ENCODE data around the gene KLF4.
A peak's percentile ranks its signal among the peaks of the same experiment; 100 is the strongest.

The KLF4 gene

DNA sequence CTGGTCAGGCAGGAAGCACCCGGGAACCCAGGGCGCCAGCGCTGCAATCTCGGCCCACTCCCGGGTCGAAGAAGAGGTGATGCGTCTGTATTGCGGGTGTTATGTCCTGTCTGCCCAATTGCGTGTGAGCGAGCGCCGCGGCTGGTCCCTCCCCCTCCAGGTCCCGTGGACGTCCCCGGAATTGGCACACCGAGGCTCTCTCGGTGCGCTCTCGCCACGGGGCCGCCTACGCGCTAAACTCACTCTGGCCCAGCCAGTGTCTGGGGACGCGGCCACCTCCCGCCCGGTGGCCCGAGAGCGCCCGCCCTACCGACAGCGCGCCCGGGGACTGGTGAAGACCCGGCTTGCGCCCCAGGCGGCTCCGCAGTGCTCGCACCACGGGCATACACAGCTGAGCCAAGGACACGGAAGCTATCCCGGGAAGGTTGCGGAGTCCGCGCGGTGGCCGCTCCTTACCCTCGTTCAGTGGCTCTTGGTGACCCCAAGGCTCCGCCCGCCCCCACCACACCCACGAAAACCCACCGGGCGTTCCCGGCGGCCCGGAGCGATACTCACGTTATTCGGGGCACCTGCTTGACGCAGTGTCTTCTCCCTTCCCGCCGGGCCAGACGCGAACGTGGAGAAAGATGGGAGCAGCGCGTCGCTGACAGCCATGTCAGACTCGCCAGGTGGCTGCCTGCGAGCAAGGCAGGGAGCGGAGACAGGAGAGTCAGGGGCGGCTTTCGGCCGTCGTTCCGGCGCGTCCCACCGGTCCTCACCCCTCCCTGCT is 1.0 kb downstream of the KLF4 start:
- no peak for FAIRE-seq
- DNase-seq (ENCODE audit: low spot score) = no peak

DNA sequence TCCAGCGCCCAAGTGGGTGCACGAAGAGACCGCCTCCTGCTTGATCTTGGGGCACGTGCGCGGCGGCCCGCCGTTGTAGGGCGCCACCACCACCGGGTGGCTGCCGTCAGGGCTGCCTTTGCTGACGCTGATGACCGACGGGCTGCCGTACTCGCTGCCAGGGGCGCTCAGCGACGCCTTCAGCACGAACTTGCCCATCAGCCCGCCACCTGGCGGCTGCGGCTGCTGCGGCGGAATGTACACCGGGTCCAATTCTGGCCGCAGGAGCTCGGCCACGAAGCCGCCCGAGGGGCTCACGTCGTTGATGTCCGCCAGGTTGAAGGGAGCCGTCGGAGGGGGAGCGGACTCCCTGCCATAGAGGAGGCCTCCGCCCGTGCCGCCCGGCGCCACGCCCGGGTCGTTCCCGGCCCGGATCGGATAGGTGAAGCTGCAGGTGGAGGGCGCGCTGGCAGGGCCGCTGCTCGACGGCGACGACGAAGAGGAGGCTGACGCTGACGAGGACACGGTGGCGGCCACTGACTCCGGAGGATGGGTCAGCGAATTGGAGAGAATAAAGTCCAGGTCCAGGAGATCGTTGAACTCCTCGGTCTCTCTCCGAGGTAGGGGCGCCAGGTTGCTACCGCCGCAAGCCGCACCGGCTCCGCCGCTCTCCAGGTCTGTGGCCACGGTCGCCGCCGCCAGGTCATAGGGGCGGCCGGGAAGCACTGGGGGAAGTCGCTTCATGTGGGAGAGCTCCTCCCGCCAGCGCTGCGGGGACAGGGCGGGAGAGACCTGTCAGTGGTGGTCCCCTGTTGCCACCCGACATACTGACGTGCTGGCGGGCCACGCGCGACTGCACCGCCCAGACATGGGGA is 1.8 kb downstream of the KLF4 start:
- DNase-seq (ENCODE audit: low spot score) (no peak), FAIRE-seq (no peak)

DNA sequence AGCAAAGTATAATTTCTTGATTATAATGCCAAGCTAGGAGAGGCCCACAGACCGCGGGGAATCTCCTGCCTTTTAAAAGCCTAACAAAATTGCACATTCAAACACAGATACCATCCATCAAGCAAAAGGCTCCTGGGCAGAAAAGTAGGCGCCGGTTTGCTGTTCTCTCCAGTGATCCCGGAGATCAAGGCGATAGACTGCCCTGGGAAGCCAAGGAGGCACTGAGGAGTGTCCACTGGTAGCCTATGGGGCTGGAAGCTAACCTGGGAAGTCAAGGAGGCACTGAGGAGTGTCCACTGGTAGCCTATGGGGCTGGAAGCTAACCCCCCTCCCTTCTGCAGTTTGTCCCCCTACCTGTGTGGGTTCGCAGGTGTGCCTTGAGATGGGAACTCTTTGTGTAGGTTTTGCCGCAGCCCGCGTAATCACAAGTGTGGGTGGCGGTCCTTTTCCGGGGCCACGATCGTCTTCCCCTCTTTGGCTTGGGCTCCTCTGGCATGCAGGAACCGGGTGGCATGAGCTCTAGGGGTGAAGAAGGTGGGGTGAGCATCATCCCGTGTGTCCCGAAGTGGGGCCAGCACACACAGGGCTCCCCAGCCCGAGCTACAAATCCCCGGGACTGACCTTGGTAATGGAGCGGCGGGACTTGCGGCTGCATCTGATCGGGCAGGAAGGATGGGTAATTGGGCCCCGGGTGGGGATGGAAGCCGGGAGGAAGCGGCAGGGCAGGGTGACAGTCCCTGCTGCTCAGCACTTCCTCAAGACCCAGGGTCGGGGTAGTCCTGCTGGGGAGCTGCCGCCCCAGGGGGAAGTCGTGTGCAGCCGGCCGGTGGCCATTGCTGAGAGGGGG is 2.7 kb downstream of the KLF4 start:
- no peak for DNase-seq (ENCODE audit: low spot score)
- FAIRE-seq = no peak

DNA sequence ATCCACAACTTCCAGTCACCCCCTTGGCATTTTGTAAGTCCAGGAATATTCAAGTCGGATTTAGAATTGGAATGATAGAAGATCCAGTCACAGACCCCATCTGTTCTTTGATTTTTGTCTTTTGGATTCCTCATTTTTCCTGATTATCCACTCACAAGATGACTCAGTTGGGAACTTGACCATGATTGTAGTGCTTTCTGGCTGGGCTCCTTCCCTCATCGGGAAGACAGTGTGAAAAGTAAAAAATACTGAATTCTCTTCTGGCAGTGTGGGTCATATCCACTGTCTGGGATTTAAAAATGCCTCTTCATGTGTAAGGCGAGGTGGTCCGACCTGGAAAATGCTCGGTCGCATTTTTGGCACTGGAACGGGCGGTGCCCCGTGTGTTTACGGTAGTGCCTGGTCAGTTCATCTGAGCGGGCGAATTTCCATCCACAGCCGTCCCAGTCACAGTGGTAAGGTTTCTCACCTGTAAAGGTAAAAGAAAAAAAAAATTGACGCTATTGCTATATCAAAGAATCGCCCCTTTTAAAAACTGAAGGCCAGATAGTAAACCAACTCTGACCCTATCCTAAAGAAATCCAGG is 4.0 kb downstream of the KLF4 start:
- no peak for DNase-seq (ENCODE audit: low spot score)
- no peak for FAIRE-seq

DNA sequence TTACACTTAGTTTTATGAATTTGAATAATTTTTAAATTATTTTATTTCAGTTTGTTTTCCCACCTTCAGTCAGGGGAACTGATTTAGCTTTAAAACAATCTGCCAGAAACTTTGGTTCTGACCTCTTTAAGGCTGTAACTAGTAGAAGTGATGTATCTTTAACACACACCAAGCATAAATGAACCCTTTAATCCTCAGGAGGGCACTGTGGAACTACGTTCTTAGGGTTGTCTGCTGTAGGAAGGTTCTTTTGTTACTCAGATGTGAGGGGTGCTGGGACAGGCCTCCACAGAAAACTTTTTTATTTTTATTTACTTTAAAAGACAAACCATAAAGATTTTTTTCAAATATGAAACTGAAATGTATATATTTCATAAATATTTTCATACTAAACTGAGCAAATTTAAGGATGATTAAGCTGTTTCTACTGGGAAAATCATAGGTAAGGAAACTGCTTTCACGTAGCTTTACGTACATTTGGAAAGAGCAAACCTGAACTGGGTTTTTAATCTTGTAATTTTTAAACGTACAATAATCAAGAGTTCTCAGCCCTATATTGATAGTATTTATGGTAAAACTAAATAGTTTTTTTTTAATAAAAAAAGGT is 5.3 kb downstream of the KLF4 start:
- peak; percentile 69 for DNase-seq (ENCODE audit: low spot score)
- peak; percentile 86 for FAIRE-seq

DNA sequence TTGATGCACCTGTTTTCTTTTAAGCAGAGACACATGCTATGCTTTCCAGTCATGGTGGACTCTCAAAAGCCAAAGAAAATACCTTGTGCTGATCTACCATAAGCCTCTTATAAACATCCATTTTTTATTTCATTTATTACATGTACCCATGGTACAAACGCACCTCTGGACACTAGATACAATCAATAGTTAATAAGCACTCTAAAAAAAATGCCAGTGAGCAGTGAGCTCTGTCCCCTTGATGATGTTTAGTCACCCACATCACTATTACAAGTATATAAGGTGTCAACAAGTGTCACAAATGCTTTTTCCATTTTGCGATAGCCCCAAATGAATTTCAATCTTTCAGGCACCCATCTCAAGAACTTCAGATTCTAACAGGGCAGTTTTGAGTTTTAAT is 5.9 kb downstream of the KLF4 start:
- FAIRE-seq = no peak
- DNase-seq (ENCODE audit: low spot score) = no peak

DNA sequence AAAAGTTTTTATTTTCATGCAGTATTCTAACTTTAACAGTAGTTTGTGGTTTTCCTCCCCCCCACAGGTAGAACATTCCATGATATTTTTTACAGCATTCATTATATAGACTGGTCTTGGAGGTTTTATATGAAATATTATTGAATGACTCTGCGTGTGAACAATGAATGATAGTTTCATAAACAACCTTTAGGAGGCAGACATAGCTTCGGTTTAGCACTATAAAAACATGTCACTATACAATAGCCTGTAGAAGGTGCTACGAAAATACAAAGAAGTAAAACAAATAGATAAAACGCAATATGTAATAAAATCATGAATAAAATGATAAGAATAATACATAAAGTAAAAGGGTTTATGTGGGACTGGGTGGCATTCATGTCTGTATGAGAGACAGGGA is 8.5 kb downstream of the KLF4 start:
- peak; percentile 8 for DNase-seq (ENCODE audit: low spot score)
- peak; percentile 45 for FAIRE-seq

DNA sequence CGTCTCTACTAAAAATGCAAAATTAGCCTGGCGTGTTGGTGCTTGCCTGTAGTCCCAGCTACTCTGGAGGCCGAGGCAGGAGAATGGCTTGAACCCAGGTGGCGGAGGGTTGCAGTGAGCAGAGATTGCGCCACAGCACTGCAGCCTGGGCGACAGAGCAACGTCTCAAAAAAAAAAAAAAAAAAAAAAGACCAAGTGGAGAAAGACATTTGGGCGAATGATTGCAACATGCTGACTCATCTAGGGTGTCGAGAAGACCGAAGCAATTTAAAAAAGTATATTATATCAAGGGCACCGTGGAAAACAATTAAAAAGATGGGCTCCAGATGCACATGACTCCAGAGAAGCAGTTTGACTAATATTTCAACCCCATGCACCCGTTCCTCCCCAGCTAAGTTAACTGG is 9.2 kb downstream of the KLF4 start:
- DNase-seq (ENCODE audit: low spot score) (peak; percentile 18), FAIRE-seq (peak; percentile 65)

DNA sequence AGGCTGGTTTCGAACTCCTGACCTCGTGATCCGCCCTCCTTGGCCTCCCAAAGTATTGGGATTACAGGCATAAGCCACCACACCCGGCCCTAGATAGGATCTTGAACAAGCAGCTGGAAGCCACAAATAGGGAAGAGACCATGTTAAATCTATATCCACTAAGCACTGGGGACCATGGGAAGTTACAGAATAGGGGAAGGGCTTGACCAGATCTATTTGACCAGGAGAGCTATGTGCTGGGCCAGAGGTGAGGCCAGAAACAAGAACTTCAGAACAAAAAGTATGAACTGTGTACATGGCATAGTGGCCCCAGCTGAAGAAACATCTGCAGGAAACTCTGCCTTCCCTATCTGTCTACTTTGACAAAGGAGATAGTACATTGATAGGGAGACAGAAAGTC is 10.8 kb downstream of the KLF4 start:
- no peak for DNase-seq (ENCODE audit: low spot score)
- no peak for FAIRE-seq

DNA sequence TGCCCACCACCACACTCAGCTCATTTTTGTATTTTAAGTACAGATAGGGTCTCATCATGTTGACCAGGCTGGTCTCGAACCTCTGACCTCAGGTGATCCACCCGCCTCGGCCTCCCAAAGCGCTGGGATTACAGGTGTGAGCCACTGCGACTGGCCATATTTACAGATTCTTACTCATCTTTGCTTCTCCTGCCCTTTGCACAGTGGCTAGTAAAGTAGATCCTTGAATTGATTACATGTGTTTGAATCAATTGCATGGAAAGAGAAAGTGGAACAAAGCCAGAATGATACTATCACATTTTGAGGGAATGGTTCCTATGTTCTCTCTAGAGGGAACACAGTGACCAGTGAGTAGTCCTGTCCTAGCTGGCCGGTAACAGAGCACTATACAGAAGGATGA is 15.4 kb downstream of the KLF4 start:
- DNase-seq (ENCODE audit: low spot score) = no peak
- FAIRE-seq = no peak

DNA sequence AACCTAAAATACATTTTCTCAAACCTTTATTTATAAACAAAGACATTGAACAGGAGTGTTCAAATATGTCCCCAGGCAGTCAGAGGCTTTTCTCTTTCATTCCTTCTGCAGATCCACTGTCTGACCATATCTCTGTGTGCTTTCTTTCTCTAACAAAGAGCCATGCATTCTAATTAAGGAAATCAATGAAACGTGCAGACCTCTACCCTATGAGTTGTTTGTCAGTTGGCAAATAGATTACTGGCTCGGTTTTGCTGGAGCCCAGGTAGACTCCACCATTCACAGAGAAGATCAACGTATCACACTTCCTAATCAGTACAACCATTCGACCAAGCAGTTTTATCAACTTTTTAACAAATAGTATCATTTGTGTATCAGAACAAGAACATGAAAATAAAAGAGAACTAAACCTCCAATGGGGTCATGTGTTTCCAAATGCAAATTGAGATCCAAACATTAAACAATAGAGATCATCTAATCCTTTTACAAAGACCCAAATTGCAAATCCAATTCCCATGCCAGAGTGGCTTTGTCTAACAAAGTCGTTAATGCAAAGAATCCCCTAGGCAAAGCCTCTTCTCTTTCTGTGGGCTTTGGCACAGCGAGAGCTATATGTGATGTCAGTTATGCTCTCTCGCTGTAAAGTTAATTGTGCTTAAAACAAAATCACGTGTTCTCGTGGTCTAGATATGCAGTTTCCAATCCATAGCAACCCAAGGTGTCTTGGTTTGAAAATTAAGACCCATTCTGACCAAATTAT is 16.8 kb downstream of the KLF4 start:
- no peak for DNase-seq (ENCODE audit: low spot score)
- FAIRE-seq = no peak

DNA sequence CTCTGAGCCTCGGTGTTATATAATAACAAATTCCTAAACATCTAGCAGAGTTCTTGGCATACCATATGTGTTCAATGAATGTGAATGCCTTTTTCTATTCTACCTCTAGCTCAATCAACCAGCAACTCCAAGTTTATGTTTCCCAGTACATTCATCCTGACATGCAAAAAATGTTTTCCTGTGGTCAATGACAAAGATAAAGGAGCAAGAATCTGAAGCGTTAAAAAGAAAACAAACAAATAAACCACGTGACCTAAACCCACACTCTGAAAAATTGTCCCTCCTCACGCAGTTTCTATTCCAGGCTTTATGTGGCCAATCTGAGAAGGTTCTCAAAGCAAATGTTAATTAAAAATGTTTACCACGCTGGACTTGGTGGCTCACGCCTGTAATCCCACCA is 18.0 kb downstream of the KLF4 start:
- no peak for FAIRE-seq

DNA sequence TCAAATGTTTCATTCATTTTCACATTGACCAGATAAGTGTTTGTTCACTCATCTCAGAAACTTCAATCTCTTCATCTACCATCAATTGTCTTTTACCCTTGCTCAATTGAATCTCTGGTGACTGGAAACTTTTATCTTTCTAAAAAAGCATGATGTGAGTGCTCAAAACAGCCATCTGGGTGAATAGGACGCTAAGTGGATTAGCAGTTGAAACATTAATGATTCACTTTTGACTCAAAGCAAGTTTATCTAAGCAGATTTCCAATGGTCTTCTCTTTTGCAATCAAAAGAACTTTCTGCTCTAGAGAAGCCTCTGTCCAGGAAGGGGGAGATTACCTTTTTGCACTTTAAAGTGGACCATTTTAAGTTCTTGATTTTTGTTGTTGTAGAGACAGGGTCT is 22.2 kb downstream of the KLF4 start:
- FAIRE-seq (no peak), DNase-seq (ENCODE audit: low spot score) (no peak)

More for the DNA sequence above, 18.0 kb downstream of the KLF4 start:
- no peak for DNase-seq (ENCODE audit: low spot score)

DNA sequence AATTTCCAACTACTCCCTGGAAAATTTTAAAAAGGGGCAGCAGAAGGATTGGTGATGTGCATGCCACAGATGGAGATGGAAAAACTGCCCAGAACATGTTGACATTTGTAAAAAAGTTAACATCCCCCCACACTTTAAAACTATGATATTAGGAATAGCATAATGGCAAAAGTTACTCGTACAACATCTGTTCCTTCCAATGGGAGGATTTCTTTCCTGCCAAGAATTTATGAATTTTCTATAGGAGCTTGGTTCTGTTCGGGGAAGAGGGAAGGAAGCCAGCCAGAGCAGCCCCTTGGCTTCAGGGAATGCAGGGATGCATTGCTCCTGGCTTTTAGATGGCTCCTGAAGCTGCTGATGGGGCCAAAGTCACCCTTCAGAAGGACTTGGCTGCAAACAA is 22.7 kb downstream of the KLF4 start:
- DNase-seq (ENCODE audit: low spot score) = no peak
- no peak for FAIRE-seq

DNA sequence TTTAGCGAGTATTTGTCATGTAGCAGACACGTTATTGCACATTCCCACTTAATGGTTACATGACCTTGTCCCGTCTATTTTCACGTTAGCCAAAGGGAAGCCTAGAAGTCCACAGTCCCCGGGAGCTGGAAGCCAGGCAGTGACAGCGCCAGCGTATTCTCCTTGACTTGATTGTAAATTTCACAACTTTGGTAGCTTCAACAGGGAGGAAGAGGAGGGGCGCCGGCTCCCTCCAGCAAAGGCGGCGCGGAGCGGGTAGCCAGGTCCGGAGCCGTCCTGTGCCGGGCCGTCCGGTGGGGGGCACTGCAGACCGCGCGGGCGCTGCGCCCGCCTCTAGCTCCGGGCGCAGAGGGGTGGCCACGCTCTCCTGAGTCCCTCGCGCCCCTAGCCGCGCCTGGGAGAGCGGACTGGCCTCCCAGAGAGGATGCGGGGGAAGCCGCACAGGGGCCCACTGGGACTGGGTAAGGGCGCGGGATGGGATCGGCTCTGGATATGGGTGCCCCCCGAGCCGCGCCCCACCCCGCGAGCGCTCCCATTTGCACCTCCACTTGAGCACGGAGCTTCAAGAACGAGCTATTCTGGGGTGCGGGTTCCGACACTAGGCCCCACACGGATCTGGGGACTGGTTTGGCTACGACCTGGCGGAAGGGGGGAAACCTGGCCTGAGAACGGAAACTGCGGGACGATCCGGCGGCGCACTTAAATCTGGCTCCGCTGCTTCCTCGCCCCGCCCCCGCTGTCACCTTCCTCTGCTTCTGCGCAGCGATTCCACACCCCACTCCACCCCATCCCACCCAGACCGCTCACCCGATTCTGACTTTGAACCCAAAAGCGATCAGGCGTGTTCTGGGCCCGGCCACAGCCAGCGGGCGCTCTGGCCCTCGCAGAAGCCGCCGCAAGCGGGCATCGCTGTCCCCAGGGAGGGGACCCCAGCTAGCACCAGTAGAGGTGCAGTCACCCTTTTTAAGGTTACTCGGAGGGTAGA is 23.8 kb downstream of the KLF4 start:
- no peak for DNase-seq (ENCODE audit: low spot score)
- FAIRE-seq = no peak

DNA sequence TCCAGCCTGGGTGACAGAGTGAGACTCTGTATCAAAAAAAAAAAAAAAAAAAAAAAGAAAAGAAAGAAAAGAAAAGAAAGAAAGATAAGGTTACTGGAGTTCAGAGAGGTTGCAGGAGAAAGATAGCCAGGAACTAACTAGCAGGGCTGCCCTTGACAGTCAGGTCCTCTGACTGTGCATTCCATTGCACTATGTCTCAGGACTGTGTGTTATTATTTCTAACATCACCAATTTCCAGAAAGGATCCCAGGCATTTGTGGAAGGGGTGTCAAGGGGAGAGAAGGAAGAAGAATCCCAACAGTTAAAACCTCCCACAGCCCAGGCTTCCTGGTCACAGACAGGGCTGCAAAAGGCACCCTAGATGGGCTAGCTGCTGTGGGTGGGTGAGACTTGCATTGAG is 25.1 kb downstream of the KLF4 start:
- FAIRE-seq (no peak), DNase-seq (ENCODE audit: low spot score) (no peak)

DNA sequence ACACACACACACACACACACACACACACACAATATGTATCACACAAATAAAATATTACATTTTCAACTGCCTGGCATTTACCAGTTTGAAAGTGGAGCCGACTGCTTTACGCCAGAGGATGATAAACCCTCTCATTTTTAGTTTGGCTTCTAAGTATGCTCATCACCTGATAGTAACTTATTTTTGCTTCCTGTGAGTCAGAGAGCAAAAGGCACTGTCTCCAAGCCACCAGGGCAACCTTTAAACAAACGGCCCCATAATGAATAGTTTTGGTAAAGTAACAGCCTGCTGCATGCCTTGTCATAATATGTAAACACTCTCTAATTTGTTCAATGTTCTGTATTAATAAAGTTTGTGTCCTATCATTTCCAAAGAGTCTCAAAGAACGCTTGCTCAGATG is 26.9 kb downstream of the KLF4 start:
- no peak for FAIRE-seq
- no peak for DNase-seq (ENCODE audit: low spot score)

DNA sequence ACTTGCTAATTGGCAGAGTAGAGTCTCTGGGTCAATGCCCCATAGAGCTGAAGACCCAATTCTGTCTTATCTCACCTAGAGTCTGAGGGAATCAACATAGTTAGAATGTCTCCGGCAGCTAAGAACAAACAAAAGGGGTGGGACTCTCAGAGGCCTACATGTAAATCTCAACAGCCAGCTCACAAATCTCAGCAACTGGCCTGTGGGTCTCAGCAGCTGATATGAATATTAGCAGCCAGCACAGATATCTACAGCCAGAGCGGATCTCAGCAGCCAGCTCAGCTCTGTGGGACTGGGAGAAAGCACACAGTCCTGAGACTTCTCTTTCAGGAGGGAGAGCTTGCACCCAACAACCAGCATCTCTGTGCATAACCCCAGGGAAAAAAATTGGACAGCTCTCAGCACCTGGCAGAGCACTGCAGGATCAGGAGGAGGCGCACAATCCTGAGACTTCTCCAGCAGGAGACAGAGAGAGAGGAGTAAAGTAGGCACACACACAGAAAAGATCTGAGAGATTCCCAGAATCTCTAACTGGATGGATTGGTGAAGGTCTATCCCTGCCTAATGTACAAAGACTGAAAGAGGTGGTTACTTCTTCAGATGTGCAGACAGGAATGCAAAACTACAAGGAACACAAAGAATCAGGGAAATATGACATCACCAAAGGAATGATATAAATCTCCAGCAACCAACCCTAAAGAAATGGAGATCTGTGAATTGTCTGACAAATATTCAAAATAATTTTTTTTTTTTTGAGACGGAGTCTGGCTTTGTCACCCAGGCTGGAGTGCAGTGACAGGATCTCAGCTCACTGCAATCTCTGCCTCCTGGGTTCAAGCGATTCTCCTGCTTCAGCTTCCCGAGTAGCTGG is 29.2 kb downstream of the KLF4 start:
- no peak for FAIRE-seq

More for the DNA sequence above, 29.2 kb downstream of the KLF4 start:
- no peak for DNase-seq (ENCODE audit: low spot score)

Measured in RCC 7860 (cell line).